Airway epithelial cell (primary cell): ENCODE measurements around the gene C9. TPM values are rescaled to one million over a fixed set of nuclear protein-coding genes. Genes with fewer than 3 reads are reported as not detected.

Source experiments
- total RNA-seq: library from RNA; depleted of rRNA; stranded (reverse); fragments of >200 nt; gene quantifications from 2 replicates; pipeline ENCODE4 v1.2.3, GENCODE V29; 2015

C9 gene
- not detected in 2 replicates for total RNA-seq

DNA sequence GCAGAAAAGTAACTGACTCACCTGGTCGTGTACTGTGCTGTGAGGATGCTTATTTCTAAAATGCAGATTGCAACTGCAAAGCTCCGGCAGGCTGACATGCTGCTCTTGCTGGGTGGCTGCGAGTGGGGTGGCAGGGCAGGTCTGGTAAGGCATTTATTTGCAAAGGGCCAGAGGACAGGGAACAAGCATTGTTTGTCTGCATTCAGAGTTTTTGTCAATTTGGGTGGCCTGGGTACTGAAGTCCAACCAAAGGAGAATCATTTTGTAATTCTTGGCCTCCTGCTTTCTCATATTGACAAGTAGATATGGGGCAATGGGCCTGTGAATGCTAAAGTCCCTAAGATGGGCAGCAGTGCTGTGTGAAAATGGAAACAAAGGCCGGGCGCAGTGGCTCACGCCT is at the start of gene C9:
Gene C9 (minus strand): TSS at position 129 of the 400 bp plus-strand sequence. CDS start 31 bp downstream, at position 98.

Other genes with a start within 250 kb of the C9 start
- 0.99 and 3.6 TPM in 2 replicates for gene FYB1, start 144.9 kb downstream of the C9 start, total RNA-seq
- gene DAB2, start 60.5 kb upstream of the C9 start, total RNA-seq = 0.28 and 1.2 TPM in 2 replicates